ENCODE measurements around the gene TENT4A.

TENT4A gene

DNA sequence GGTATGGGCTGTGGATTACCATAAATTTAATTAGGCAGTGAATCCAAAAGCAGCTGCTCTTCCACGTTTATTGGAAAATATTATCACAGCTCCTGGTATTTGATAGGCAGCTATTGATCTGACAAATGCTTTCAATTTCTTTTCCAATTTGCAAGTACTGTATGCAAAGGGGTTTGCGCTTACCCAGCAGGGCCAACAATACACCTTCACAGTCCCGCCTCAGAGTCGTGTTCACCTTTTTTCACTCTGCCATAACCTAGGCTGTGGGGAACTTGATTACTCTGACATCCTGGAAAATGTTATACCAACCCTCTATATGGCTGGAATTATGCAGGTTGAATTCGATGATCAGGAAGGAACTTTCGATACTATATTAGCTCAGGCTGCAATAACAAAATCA is 32.3 kb upstream of the TENT4A start:
- TF ChIP-seq, protein P1, sequence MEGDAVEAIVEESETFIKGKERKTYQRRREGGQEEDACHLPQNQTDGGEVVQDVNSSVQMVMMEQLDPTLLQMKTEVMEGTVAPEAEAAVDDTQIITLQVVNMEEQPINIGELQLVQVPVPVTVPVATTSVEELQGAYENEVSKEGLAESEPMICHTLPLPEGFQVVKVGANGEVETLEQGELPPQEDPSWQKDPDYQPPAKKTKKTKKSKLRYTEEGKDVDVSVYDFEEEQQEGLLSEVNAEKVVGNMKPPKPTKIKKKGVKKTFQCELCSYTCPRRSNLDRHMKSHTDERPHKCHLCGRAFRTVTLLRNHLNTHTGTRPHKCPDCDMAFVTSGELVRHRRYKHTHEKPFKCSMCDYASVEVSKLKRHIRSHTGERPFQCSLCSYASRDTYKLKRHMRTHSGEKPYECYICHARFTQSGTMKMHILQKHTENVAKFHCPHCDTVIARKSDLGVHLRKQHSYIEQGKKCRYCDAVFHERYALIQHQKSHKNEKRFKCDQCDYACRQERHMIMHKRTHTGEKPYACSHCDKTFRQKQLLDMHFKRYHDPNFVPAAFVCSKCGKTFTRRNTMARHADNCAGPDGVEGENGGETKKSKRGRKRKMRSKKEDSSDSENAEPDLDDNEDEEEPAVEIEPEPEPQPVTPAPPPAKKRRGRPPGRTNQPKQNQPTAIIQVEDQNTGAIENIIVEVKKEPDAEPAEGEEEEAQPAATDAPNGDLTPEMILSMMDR (IDR thresholded peaks at IDR 0.05; ENCODE audit: insufficient read depth, low read length, poor library complexity, severe bottlenecking) = no peak
- DNase-seq (ENCODE audit: extremely low read depth, insufficient read length) = no peak
- H3K4me3 ChIP-seq (replicated peaks; ENCODE audit: low read depth, low read length) = no peak overlapping the region
- H3K27me3 ChIP-seq (replicated peaks; ENCODE audit: control insufficient read depth, insufficient read depth, low read length) = no peaks in the 10 kb centered on the region
- H3K36me3 ChIP-seq (ENCODE audit: control insufficient read depth, insufficient read depth, low read length) = no peaks in the 10 kb centered on the region

DNA sequence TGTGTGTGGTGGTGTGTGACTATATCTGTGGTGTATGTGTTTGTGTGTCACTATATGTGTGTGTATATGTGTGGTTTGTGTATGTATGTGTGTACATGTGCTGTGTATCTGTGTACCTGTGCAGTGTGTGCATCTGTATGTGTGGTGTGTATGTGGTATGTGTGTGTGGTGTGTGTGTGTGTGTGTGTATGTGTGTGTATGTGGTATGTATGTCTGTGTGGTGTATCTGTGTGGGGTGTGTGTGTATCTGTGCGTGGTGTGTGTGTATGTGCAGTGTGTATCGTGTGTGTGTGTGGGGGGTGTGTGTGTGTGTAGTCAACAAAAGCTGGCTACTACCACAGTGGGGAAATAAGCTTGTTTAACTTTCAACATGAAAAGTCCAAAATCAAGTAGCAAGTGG is 31.6 kb upstream of the TENT4A start:
- DNase-seq (ENCODE audit: extremely low read depth, insufficient read length) = no peak
- TF ChIP-seq, protein P1 (IDR thresholded peaks at IDR 0.05; ENCODE audit: insufficient read depth, low read length, poor library complexity, severe bottlenecking) = no peak
- H3K4me3 ChIP-seq (replicated peaks; ENCODE audit: low read depth, low read length) = no peak overlapping the region
- no peaks in the 10 kb centered on the region for H3K27me3 ChIP-seq (replicated peaks; ENCODE audit: control insufficient read depth, insufficient read depth, low read length)
- H3K36me3 ChIP-seq (ENCODE audit: control insufficient read depth, insufficient read depth, low read length) = no peaks in the 10 kb centered on the region

DNA sequence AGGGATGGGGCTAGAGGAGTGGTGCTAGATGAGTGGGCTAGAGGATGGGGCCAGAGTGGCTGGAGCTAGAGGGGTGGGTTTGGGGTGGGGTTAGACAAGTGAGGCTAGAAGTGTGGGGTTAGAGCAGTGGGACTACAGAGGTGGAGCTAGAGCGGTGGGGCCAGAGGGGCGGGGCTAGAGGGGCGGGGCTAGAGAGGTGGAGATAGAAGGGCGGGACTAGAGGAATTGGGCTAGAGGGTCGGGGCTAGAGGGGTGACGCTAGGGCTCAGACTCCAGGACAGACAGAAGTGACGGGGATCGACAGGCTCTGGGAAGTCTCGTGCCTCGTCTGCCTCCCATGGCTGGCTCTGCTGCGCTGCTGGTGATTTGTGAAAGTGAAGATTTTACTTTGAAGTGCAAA is 31.0 kb upstream of the TENT4A start:
- H3K27me3 ChIP-seq (replicated peaks; ENCODE audit: control insufficient read depth, insufficient read depth, low read length) = no peaks in the 10 kb centered on the region
- H3K4me3 ChIP-seq (replicated peaks; ENCODE audit: low read depth, low read length) = no peak overlapping the region
- DNase-seq (ENCODE audit: extremely low read depth, insufficient read length) = no peak
- H3K36me3 ChIP-seq (ENCODE audit: control insufficient read depth, insufficient read depth, low read length) = no peaks in the 10 kb centered on the region
- TF ChIP-seq, protein P1 (IDR thresholded peaks at IDR 0.05; ENCODE audit: insufficient read depth, low read length, poor library complexity, severe bottlenecking) = no peak

DNA sequence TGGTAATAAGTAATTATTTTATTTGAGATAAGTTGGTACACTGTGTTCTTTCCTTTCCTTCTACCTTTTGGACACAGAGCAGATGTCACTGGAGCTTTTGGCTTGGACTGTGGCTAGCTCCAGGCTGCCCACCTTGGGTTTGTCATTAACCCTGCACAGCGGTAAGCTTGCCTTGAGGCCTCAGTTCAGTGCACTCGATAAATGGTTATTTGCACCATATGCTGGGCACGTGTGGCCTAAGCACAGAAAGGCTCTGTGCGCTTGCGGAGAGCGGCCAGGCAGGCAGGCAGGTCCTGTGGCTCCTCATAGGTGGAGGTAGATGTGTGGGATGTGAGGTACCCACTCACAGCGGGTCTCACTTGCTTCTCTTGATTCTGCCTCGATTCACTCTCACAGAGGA is 30.0 kb upstream of the TENT4A start:
- Histone ChIP-seq H3K27me3 (replicated peaks; ENCODE audit: control insufficient read depth, insufficient read depth, low read length) (peaks cover 2% of the 10 kb centered on the region; the same call in 1 of the 2 replicates), H3K36me3 (ENCODE audit: control insufficient read depth, insufficient read depth, low read length) (no peaks in the 10 kb centered on the region), H3K4me3 (replicated peaks; ENCODE audit: low read depth, low read length) (no peak overlapping the region)
- TF ChIP-seq, protein P1 (IDR thresholded peaks at IDR 0.05; ENCODE audit: insufficient read depth, low read length, poor library complexity, severe bottlenecking) = no peak
- no peak for DNase-seq (ENCODE audit: extremely low read depth, insufficient read length)

DNA sequence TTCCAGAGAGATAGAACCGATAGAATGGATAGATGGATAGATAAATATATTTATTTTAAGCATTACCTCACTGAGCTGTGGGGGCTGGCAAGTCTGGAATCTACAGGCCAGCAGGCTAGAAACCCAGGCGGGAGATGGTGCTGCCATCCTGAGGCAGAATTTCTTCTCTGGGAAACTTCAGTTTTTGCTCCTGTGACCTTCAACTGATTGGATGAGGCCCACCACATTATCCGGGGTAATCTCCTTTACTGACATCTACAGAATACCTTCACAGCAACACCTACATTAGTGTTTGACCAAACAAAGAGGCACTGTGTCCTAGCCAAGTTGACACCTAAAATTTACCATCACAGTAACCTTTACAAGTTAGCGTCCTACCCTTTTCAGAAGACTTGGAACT is 29.2 kb upstream of the TENT4A start:
- TF ChIP-seq, protein P1 (IDR thresholded peaks at IDR 0.05; ENCODE audit: insufficient read depth, low read length, poor library complexity, severe bottlenecking) = no peak
- Histone ChIP-seq H3K36me3 (ENCODE audit: control insufficient read depth, insufficient read depth, low read length) (no peaks in the 10 kb centered on the region), H3K27me3 (replicated peaks; ENCODE audit: control insufficient read depth, insufficient read depth, low read length) (peaks cover 2% of the 10 kb centered on the region; the same call in 1 of the 2 replicates), H3K4me3 (replicated peaks; ENCODE audit: low read depth, low read length) (no peak overlapping the region)
- no peak for DNase-seq (ENCODE audit: extremely low read depth, insufficient read length)

DNA sequence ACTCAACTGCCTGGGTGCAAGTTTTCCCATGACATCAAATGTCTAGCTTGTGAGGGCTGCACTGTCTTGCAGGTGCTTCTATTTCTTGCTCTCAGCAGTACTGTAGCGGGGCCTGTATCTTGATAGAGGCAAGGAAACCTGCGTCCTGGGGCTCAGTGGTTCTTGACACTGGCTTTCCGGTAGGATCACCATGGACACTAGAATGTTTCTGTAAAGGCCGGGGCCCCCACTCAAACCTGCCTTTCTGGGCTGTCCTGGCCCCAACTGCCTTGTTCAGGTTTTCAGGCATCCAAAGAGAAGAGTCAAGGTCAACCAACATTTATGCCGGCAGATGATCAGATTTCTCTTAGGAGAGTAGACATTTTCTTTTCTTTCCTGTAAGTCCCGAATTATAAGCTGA is 26.7 kb upstream of the TENT4A start:
- H3K4me3 ChIP-seq (replicated peaks; ENCODE audit: low read depth, low read length) = no peak overlapping the region
- DNase-seq (ENCODE audit: extremely low read depth, insufficient read length) = no peak
- H3K36me3 ChIP-seq (ENCODE audit: control insufficient read depth, insufficient read depth, low read length) = no peaks in the 10 kb centered on the region
- TF ChIP-seq, protein P1 (IDR thresholded peaks at IDR 0.05; ENCODE audit: insufficient read depth, low read length, poor library complexity, severe bottlenecking) = no peak
- H3K27me3 ChIP-seq (replicated peaks; ENCODE audit: control insufficient read depth, insufficient read depth, low read length) = peaks cover 2% of the 10 kb centered on the region; the same call in 1 of the 2 replicates

Measured in GM06990 (cell line).